K562 (cell line): ENCODE measurements around the gene B4GALNT2. TPM values are rescaled to one million over a fixed set of nuclear protein-coding genes. Genes with fewer than 3 reads are reported as not detected.
A peak's percentile ranks its signal among the peaks of the same experiment; 100 is the strongest.

Experiments
- C11orf30 ChIP-seq: fragments of 450-650 bp; IDR thresholded peaks from 2 replicates; pipeline ENCODE4 v1.6.1; 2016; ENCODE audit warnings: low read depth, mild to moderate bottlenecking
- DPF2 ChIP-seq: fragments of 450-650 bp; IDR thresholded peaks from 2 replicates; pipeline ENCODE4 v1.6.1; 2016
- EWSR1 ChIP-seq: fragments of 450-650 bp; IDR thresholded peaks from 2 replicates; pipeline ENCODE4 v1.6.1; 2018; ENCODE audit warnings: borderline replicate concordance, mild to moderate bottlenecking, low read depth, moderate library complexity; ENCODE audit not compliant: partially characterized antibody
- FOXJ2 ChIP-seq: fragments of 200-800 bp; sonication (Bioruptor generic); IDR thresholded peaks from 2 replicates; pipeline ENCODE4 v1.6.1; 2016; ENCODE audit warnings: missing genetic modification characterization, missing compliant biosample characterization
- KDM5B ChIP-seq: fragments of 200-600 bp; sonication (generic); IDR thresholded peaks from 2 replicates; pipeline ENCODE4 v1.6.1; 2012; ENCODE audit warnings: low read depth, mild to moderate bottlenecking, moderate library complexity, low read length, control low read depth, inconsistent platforms; ENCODE audit not compliant: insufficient replicate concordance
- MYBL2 ChIP-seq, 2 experiments: fragments of 450-650 bp in 1 of 2; sonication (generic) in 1 of 2; formaldehyde crosslinking in 1 of 2; IDR thresholded peaks; 2 replicates each; pipeline versions ENCODE4 v1.6.1 to v1.8.1; 2017 to 2022; ENCODE audit warnings: borderline replicate concordance in 1 of 2, inconsistent platforms in 1 of 2, low read depth in 1 of 2, mild to moderate bottlenecking in 1 of 2, missing genetic modification reagents in 1 of 2, moderate library complexity in 1 of 2
- RFX7 ChIP-seq: fragments of 250-450 bp; sonication (Bioruptor Pico); IDR thresholded peaks from 2 replicates; pipeline ENCODE4 v1.5.1; 2021; ENCODE audit warnings: mild to moderate bottlenecking
- SMAD3 ChIP-seq: fragments of 450-650 bp; formaldehyde crosslinking; conservative IDR thresholded peaks from 2 replicates; pipeline ENCODE4 v1.4.0; 2020; ENCODE audit warnings: mild to moderate bottlenecking
- WHSC1 ChIP-seq: IDR thresholded peaks from one replicate; pipeline ENCODE4 v1.6.1; 2012; ENCODE audit warnings: low read length, control low read depth, inconsistent platforms
- ZFP36 ChIP-seq: fragments of 150-350 bp; IDR thresholded peaks from 2 replicates; pipeline ENCODE4 v1.6.1; 2018; ENCODE audit warnings: low read length, low read depth; ENCODE audit not compliant: partially characterized antibody
- ZKSCAN8 ChIP-seq: fragments of 200-800 bp; sonication (Bioruptor generic); IDR thresholded peaks from 2 replicates; pipeline ENCODE4 v1.6.1; 2016; ENCODE audit warnings: missing genetic modification characterization, missing compliant biosample characterization
- ZNF24 ChIP-seq: fragments of 450-650 bp; IDR thresholded peaks from 2 replicates; pipeline ENCODE4 v1.6.1; 2016
- ZNF408 ChIP-seq: fragments of 250-450 bp; sonication (Bioruptor Pico); IDR thresholded peaks from 2 replicates; pipeline ENCODE4 v1.4.0; 2020; ENCODE audit warnings: low read depth, mild to moderate bottlenecking, moderate library complexity
- polyA plus RNA-seq, 8 experiments: library from polyadenylated mRNA; depleted of rRNA in 4 of 8; stranded (reverse) in 5 of 8; unstranded in 3 of 8; fragments of >200 nt; fragmentation: Nextera tagmentation in 2 of 8; fragmentation: Illumina TruSeq in 1 of 8; extraction: Ambion mirVana in 2 of 8; extraction: Trizol in 1 of 8; gene quantifications; 2 replicates each; pipeline versions ENCODE4 v1.2.1 to v1.2.3, GENCODE V29; 2011 to 2014; ENCODE audit warnings: inconsistent platforms in 1 of 8, missing spikeins in 1 of 8
- total RNA-seq, 7 experiments: library from RNA; depleted of rRNA in 6 of 7; stranded (reverse); fragments of >200 nt in 6 of 7; fragmentation: Illumina TruSeq in 2 of 7; extraction: Trizol in 2 of 7; gene quantifications; 2 replicates each; pipeline versions ENCODE4 v1.2.1 to v1.2.3, GENCODE V29; 2011 to 2021; ENCODE audit warnings: low replicate concordance in 1 of 7
- TF ChIP-seq, protein P1 (sequence below): sonication (generic); formaldehyde crosslinking; IDR thresholded peaks from 2 replicates; pipeline ENCODE4 v1.8.0; 2022; ENCODE audit warnings: mild to moderate bottlenecking, missing genetic modification reagents, borderline replicate concordance
- TF ChIP-seq, protein P2 (sequence below): fragments of 250-450 bp; sonication (Bioruptor Pico); IDR thresholded peaks from 2 replicates; pipeline ENCODE4 v1.6.1; 2021; ENCODE audit warnings: mild to moderate bottlenecking
- TF ChIP-seq, protein P3 (sequence below): fragments of 200-800 bp; sonication (Bioruptor generic); IDR thresholded peaks from 2 replicates; pipeline ENCODE4 v1.6.1; 2016; ENCODE audit warnings: missing genetic modification characterization, missing compliant biosample characterization
- TF ChIP-seq, protein P4 (sequence below): sonication (generic); formaldehyde crosslinking; IDR thresholded peaks from 2 replicates; pipeline ENCODE4 v1.8.0; 2022; ENCODE audit warnings: mild to moderate bottlenecking, missing genetic modification reagents

The B4GALNT2 gene
- total and polyA plus RNA-seq, 9 of the 15 experiments (the other 6 are each of a cell fraction or from before 2014, with no cell fraction given) = not detected

DNA sequence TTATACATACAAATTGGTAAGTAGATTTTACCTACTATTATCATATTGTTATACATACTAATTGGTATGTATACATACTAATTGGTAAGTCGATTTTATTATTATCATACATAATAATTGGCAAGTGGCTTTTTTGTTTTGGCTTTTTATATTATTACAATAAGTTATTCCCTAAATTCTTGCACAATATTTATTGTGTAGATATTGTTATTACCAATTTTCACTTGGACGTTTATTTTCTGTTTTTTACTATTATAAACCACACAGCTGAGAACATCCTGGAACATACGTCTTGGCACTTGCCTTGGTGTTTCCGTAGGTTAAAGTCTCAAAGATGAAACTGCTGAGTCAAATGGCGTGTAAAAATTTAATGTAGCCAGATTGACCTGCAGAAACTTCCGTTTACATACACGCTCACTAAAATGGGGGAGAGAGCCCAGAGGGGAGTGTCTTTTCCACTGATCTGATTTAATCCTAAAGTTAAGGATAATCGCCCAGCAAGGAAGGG is 58.9 kb downstream of the B4GALNT2 start (continued):
- TF ChIP-seq MYBL2 (IDR thresholded peaks at IDR 0.05; ENCODE audit: low read depth) = no peak
- TF ChIP-seq MYBL2 (CRISPR knock-in tag; IDR thresholded peaks at IDR 0.05; ENCODE audit: borderline replicate concordance) = no peak
- TF ChIP-seq EWSR1 = no peak
- no peak for TF ChIP-seq KDM5B
- TF ChIP-seq, protein P1, sequence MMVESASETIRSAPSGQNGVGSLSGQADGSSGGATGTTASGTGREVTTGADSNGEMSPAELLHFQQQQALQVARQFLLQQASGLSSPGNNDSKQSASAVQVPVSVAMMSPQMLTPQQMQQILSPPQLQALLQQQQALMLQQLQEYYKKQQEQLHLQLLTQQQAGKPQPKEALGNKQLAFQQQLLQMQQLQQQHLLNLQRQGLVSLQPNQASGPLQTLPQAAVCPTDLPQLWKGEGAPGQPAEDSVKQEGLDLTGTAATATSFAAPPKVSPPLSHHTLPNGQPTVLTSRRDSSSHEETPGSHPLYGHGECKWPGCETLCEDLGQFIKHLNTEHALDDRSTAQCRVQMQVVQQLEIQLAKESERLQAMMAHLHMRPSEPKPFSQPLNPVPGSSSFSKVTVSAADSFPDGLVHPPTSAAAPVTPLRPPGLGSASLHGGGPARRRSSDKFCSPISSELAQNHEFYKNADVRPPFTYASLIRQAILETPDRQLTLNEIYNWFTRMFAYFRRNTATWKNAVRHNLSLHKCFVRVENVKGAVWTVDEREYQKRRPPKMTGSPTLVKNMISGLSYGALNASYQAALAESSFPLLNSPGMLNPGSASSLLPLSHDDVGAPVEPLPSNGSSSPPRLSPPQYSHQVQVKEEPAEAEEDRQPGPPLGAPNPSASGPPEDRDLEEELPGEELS (CRISPR knock-in tag) = no peak
- no peak for TF ChIP-seq SMAD3 (CRISPR knock-in tag)
- TF ChIP-seq, protein P2, sequence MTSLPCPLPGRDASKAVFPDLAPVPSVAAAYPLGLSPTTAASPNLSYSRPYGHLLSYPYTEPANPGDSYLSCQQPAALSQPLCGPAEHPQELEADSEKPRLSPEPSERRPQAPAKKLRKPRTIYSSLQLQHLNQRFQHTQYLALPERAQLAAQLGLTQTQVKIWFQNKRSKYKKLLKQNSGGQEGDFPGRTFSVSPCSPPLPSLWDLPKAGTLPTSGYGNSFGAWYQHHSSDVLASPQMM (CRISPR knock-in tag) = no peak
- 0 out of 2 replicates have a peak, but pooled peaks have one; percentile 60 for TF ChIP-seq ZKSCAN8 (CRISPR knock-in tag)
- no peak for TF ChIP-seq RFX7 (CRISPR knock-in tag)
- no peak for TF ChIP-seq ZNF408 (CRISPR knock-in tag)
- no peak for TF ChIP-seq ZFP36
- peak; percentile 87 for TF ChIP-seq C11orf30
- TF ChIP-seq ZNF24 = no peak
- peak; percentile 81 for TF ChIP-seq DPF2
- no peak for TF ChIP-seq FOXJ2 (tag)
- TF ChIP-seq, protein P3, sequence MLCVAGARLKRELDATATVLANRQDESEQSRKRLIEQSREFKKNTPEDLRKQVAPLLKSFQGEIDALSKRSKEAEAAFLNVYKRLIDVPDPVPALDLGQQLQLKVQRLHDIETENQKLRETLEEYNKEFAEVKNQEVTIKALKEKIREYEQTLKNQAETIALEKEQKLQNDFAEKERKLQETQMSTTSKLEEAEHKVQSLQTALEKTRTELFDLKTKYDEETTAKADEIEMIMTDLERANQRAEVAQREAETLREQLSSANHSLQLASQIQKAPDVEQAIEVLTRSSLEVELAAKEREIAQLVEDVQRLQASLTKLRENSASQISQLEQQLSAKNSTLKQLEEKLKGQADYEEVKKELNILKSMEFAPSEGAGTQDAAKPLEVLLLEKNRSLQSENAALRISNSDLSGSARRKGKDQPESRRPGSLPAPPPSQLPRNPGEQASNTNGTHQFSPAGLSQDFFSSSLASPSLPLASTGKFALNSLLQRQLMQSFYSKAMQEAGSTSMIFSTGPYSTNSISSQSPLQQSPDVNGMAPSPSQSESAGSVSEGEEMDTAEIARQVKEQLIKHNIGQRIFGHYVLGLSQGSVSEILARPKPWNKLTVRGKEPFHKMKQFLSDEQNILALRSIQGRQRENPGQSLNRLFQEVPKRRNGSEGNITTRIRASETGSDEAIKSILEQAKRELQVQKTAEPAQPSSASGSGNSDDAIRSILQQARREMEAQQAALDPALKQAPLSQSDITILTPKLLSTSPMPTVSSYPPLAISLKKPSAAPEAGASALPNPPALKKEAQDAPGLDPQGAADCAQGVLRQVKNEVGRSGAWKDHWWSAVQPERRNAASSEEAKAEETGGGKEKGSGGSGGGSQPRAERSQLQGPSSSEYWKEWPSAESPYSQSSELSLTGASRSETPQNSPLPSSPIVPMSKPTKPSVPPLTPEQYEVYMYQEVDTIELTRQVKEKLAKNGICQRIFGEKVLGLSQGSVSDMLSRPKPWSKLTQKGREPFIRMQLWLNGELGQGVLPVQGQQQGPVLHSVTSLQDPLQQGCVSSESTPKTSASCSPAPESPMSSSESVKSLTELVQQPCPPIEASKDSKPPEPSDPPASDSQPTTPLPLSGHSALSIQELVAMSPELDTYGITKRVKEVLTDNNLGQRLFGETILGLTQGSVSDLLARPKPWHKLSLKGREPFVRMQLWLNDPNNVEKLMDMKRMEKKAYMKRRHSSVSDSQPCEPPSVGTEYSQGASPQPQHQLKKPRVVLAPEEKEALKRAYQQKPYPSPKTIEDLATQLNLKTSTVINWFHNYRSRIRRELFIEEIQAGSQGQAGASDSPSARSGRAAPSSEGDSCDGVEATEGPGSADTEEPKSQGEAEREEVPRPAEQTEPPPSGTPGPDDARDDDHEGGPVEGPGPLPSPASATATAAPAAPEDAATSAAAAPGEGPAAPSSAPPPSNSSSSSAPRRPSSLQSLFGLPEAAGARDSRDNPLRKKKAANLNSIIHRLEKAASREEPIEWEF (CRISPR knock-in tag) = no peak
- TF ChIP-seq, protein P4, sequence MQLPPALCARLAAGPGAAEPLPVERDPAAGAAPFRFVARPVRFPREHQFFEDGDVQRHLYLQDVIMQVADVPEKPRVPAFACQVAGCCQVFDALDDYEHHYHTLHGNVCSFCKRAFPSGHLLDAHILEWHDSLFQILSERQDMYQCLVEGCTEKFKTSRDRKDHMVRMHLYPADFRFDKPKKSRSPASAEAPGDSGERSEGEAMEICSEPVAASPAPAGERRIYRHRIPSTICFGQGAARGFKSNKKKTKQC (CRISPR knock-in tag) = no peak
- no peak for TF ChIP-seq WHSC1
